HepG2 (cell line): Measurements from ENCODE around the gene ATG9A. TPM values are rescaled to one million over a fixed set of nuclear protein-coding genes. Genes with fewer than 3 reads are reported as not detected.
A peak's percentile ranks its signal among the peaks of the same experiment; 100 is the strongest.

ENCODE experiments used
- FOSL2 ChIP-seq: sonication (generic); formaldehyde crosslinking; IDR thresholded peaks from 2 replicates; pipeline ENCODE4 v1.4.0; 2020; ENCODE audit warnings: missing genetic modification reagents
- GMEB1 ChIP-seq: sonication (generic); formaldehyde crosslinking; IDR thresholded peaks from 2 replicates; pipeline ENCODE4 v1.5.1; 2020; ENCODE audit warnings: missing genetic modification reagents, mild to moderate bottlenecking, borderline replicate concordance
- KDM4B ChIP-seq: sonication (generic); formaldehyde crosslinking; IDR thresholded peaks from 2 replicates; pipeline ENCODE4 v1.4.0; 2020; ENCODE audit warnings: missing genetic modification reagents
- MLLT10 ChIP-seq: sonication (generic); formaldehyde crosslinking; IDR thresholded peaks from 2 replicates; pipeline ENCODE4 v1.4.0; 2020; ENCODE audit warnings: missing genetic modification reagents
- MZF1 ChIP-seq: sonication (generic); formaldehyde crosslinking; IDR thresholded peaks from 2 replicates; pipeline ENCODE4 v1.8.1; 2023; ENCODE audit warnings: mild to moderate bottlenecking, missing genetic modification reagents, borderline replicate concordance
- RARA ChIP-seq: IDR thresholded peaks from 2 replicates; pipeline ENCODE4 v1.6.1; 2016; ENCODE audit warnings: missing genetic modification reagents, missing compliant biosample characterization
- SAFB2 ChIP-seq: sonication (generic); formaldehyde crosslinking; IDR thresholded peaks from 2 replicates; pipeline ENCODE4 v1.5.1; 2020; ENCODE audit warnings: missing genetic modification reagents, low read depth, mild to moderate bottlenecking, borderline replicate concordance
- SETDB1 ChIP-seq: sonication (generic); formaldehyde crosslinking; IDR thresholded peaks from 2 replicates; pipeline ENCODE4 v1.5.1; 2020; ENCODE audit warnings: missing genetic modification reagents, mild to moderate bottlenecking, borderline replicate concordance
- SYNCRIP ChIP-seq: fragments of 200-400 bp; formaldehyde crosslinking; IDR thresholded peaks from 2 replicates; pipeline ENCODE4 v1.6.1; 2018; ENCODE audit warnings: mild to moderate bottlenecking, low read depth, low read length; ENCODE audit not compliant: insufficient read depth
- TBL1XR1 ChIP-seq: fragments of 150-350 bp; IDR thresholded peaks from 2 replicates; pipeline ENCODE4 v1.6.1; 2014; ENCODE audit warnings: borderline replicate concordance, low read length; ENCODE audit not compliant: partially characterized antibody
- ZBTB3 ChIP-seq: sonication (generic); formaldehyde crosslinking; IDR thresholded peaks from 2 replicates; pipeline ENCODE4 v1.4.0; 2020; ENCODE audit warnings: low read depth, mild to moderate bottlenecking, moderate library complexity, missing genetic modification reagents, borderline replicate concordance
- ZNF136 ChIP-seq: sonication (generic); formaldehyde crosslinking; IDR thresholded peaks from 2 replicates; pipeline ENCODE4 v1.8.1; 2022; ENCODE audit warnings: low read depth, mild to moderate bottlenecking, moderate library complexity, missing genetic modification reagents
- ZNF350 ChIP-seq: sonication (generic); formaldehyde crosslinking; IDR thresholded peaks from 2 replicates; pipeline ENCODE4 v1.4.0; 2020; ENCODE audit warnings: mild to moderate bottlenecking, low read depth, missing genetic modification reagents, borderline replicate concordance
- ZNF607 ChIP-seq: sonication (generic); formaldehyde crosslinking; IDR thresholded peaks from 2 replicates; pipeline ENCODE4 v1.5.1; 2020; ENCODE audit warnings: missing genetic modification reagents, mild to moderate bottlenecking, borderline replicate concordance
- ZNF776 ChIP-seq: sonication (generic); formaldehyde crosslinking; IDR thresholded peaks from 2 replicates; pipeline ENCODE4 v1.4.0; 2020; ENCODE audit warnings: mild to moderate bottlenecking, missing genetic modification reagents
- polyA plus RNA-seq, 8 experiments: library from polyadenylated mRNA; depleted of rRNA in 3 of 8; stranded (reverse) in 7 of 8; unstranded in 1 of 8; fragments of >200 nt; fragmentation: Illumina TruSeq in 4 of 8; extraction: Trizol in 4 of 8; gene quantifications; 2 replicates each; pipeline versions ENCODE4 v1.2.1 to v1.2.3, GENCODE V29; 2011 to 2016; ENCODE audit warnings: low read depth in 4 of 8, missing spikeins in 1 of 8, mixed read lengths in 1 of 8; ENCODE audit not compliant: insufficient read depth in 1 of 8
- total RNA-seq, 5 experiments: library from RNA; depleted of rRNA; stranded (reverse); fragments of >200 nt; fragmentation: Illumina TruSeq; extraction: Trizol; gene quantifications; 2 replicates each; pipeline ENCODE4 v1.2.3, GENCODE V29; 2016; ENCODE audit warnings: low read depth in 1 of 5
- TF ChIP-seq, protein P1 (sequence below): sonication (generic); formaldehyde crosslinking; IDR thresholded peaks from 2 replicates; pipeline ENCODE4 v1.8.0; 2022; ENCODE audit warnings: mild to moderate bottlenecking, missing genetic modification reagents, moderate library complexity
- TF ChIP-seq, protein P2 (sequence below): IDR thresholded peaks from 2 replicates; pipeline ENCODE4 v1.6.1; 2018; ENCODE audit warnings: missing genetic modification reagents
- TF ChIP-seq, protein P3 (sequence below): sonication (generic); formaldehyde crosslinking; IDR thresholded peaks from 2 replicates; pipeline ENCODE4 v1.4.0; 2020; ENCODE audit warnings: missing genetic modification reagents

The ATG9A gene
- total and polyA plus RNA-seq, 2 of the 13 experiments (the other 11 are each of a cell fraction or from before 2014, with no cell fraction given): 35.0 to 131 TPM

GRCh38 chr2:219207884-219208740 is 21.3 kb downstream of the ATG9A start (continued):
- peak; percentile 59 for TF ChIP-seq GMEB1 (CRISPR knock-in tag)
- no peak; the same call in 1 of the 2 replicates for TF ChIP-seq KDM4B (CRISPR knock-in tag)
- TF ChIP-seq ZNF136 (CRISPR knock-in tag): peak; percentile 23
- TF ChIP-seq, protein P1, sequence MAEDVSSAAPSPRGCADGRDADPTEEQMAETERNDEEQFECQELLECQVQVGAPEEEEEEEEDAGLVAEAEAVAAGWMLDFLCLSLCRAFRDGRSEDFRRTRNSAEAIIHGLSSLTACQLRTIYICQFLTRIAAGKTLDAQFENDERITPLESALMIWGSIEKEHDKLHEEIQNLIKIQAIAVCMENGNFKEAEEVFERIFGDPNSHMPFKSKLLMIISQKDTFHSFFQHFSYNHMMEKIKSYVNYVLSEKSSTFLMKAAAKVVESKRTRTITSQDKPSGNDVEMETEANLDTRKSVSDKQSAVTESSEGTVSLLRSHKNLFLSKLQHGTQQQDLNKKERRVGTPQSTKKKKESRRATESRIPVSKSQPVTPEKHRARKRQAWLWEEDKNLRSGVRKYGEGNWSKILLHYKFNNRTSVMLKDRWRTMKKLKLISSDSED (CRISPR knock-in tag): no peak
- peak; percentile 46; the same call in 1 of the 2 replicates for TF ChIP-seq FOSL2 (CRISPR knock-in tag)
- 0 out of 2 replicates have a peak, but pooled peaks have one; percentile 34 for TF ChIP-seq MZF1 (CRISPR knock-in tag)
- peak; percentile 89 for TF ChIP-seq ZNF350 (CRISPR knock-in tag)
- TF ChIP-seq, protein P2, sequence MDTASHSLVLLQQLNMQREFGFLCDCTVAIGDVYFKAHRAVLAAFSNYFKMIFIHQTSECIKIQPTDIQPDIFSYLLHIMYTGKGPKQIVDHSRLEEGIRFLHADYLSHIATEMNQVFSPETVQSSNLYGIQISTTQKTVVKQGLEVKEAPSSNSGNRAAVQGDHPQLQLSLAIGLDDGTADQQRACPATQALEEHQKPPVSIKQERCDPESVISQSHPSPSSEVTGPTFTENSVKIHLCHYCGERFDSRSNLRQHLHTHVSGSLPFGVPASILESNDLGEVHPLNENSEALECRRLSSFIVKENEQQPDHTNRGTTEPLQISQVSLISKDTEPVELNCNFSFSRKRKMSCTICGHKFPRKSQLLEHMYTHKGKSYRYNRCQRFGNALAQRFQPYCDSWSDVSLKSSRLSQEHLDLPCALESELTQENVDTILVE (CRISPR knock-in tag): peak; percentile 75; the same call in 1 of the 2 replicates
- no peak for TF ChIP-seq MLLT10 (CRISPR knock-in tag)
- TF ChIP-seq SYNCRIP: no peak
- TF ChIP-seq, protein P3, sequence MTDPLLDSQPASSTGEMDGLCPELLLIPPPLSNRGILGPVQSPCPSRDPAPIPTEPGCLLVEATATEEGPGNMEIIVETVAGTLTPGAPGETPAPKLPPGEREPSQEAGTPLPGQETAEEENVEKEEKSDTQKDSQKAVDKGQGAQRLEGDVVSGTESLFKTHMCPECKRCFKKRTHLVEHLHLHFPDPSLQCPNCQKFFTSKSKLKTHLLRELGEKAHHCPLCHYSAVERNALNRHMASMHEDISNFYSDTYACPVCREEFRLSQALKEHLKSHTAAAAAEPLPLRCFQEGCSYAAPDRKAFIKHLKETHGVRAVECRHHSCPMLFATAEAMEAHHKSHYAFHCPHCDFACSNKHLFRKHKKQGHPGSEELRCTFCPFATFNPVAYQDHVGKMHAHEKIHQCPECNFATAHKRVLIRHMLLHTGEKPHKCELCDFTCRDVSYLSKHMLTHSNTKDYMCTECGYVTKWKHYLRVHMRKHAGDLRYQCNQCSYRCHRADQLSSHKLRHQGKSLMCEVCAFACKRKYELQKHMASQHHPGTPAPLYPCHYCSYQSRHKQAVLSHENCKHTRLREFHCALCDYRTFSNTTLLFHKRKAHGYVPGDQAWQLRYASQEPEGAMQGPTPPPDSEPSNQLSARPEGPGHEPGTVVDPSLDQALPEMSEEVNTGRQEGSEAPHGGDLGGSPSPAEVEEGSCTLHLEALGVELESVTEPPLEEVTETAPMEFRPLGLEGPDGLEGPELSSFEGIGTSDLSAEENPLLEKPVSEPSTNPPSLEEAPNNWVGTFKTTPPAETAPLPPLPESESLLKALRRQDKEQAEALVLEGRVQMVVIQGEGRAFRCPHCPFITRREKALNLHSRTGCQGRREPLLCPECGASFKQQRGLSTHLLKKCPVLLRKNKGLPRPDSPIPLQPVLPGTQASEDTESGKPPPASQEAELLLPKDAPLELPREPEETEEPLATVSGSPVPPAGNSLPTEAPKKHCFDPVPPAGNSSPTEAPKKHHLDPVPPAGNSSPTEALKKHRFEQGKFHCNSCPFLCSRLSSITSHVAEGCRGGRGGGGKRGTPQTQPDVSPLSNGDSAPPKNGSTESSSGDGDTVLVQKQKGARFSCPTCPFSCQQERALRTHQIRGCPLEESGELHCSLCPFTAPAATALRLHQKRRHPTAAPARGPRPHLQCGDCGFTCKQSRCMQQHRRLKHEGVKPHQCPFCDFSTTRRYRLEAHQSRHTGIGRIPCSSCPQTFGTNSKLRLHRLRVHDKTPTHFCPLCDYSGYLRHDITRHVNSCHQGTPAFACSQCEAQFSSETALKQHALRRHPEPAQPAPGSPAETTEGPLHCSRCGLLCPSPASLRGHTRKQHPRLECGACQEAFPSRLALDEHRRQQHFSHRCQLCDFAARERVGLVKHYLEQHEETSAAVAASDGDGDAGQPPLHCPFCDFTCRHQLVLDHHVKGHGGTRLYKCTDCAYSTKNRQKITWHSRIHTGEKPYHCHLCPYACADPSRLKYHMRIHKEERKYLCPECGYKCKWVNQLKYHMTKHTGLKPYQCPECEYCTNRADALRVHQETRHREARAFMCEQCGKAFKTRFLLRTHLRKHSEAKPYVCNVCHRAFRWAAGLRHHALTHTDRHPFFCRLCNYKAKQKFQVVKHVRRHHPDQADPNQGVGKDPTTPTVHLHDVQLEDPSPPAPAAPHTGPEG (CRISPR knock-in tag): no peak; the same call in 1 of the 2 replicates
- TF ChIP-seq SAFB2 (CRISPR knock-in tag): no peak; the same call in 1 of the 2 replicates
- TF ChIP-seq ZNF776 (CRISPR knock-in tag): no peak
- TF ChIP-seq SETDB1: no peak
- TF ChIP-seq ZBTB3: 0 out of 2 replicates have a peak, but pooled peaks have one; percentile 44
- no peak for TF ChIP-seq TBL1XR1
- TF ChIP-seq RARA (CRISPR knock-in tag): peak; percentile 81
- TF ChIP-seq ZNF607: no peak; the same call in 1 of the 2 replicates
